GM18907 (cell line): ENCODE data around the gene PLCB1.

Source experiments
- ATAC-seq: cut with Tn5 transposase; IDR thresholded peaks from one replicate; pipeline ENCODE4 v1.9.1; 2021; ENCODE audit warnings: mild to moderate bottlenecking, moderate library complexity; ENCODE audit not compliant: unreplicated experiment

PLCB1 gene

DNA sequence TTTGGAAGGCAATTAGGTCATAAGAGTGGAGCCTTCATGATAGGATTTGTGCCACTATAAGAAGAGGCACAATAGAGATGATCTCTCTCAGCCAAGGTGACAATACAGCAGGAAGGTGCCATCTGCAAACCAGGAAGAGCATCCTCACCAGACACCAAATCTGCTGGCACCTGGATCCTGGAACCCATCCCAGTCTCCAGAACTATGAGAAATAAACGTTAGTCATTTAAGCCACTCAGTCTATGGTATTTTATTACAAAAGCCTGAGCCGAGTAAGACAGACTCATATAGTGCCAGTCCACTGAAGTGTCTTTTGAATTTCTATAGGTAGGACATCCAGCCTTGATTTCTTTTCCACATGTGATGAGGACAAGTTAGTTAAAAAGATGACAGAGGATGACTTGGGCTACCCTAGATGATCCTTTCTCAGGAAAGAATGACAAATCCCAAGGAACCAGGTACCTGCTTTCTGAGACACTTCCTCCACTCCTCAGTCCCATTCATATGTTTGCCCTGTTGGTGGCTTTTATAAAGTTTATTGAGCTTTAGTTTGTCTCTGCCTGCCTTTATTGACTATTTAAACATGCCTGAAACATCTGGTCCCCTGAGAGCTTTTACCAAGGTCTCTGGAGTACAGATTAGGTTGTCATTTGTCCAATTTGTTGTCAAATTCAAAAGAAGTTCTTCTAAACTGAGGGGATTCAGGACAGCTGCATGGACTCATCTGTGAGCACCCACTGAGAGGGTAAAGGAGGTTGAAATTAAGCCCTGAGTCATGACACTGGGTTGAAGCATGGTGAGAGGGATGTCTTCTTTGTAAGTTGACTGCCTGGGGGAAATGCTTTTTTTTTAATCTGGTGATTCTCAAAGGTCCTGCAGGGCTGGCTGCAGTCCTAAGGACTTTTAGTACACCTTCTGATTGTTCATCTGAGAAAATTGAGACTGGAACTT is 771.9 kb downstream of the PLCB1 start:
- ATAC-seq, result no peak

GRCh38 chr20:8909596-8909995 is 777.5 kb downstream of the PLCB1 start:
- ATAC-seq, result no peak

- no peak for ATAC-seq
These were observed 780.0 kb downstream of the PLCB1 start for GRCh38 chr20:8912096-8912495.

- no peak for ATAC-seq
These were observed 780.7 kb downstream of the PLCB1 start for GRCh38 chr20:8912731-8913130.

GRCh38 chr20:8913456-8913855 is 781.4 kb downstream of the PLCB1 start:
- no peak for ATAC-seq

- no peak for ATAC-seq
These were observed 782.4 kb downstream of the PLCB1 start for GRCh38 chr20:8914421-8914820.

DNA sequence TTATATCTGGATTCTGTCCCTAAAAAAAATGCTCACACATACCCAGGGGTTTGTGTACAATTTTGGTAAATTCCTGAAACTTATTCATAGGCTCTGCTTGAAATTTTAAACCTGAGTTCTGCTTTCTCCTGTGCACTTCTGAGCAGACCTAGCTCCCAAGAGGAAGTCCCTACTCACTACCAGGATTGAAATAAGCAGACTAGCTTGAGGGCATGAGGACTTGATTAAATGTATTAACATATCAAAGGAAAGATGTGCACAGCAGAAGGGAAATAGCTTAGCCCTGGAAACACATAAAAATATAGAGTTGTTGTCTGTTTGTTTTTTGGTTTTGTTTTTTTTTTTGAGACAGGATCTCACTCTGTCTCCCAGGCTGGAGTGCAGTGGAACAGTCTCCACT is 785.0 kb downstream of the PLCB1 start:
- no peak for ATAC-seq

DNA sequence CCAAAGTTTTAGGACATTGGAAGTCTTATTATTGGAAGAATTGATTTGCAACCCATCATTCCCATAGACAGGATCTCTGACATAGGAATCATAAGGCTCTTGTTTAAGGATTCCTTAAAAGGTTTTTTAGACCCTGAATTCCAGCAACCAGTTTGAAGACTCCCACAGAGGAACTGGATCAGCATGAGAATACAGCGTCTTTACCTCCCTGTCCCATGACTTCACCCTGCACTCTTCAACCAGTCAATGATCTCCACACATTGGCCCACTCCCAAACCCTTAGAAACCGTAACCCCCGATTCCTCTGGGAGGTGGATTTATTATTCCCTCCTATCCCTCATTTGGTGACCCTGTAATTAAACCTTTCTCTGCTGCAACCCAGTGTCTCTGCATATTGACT is 786.1 kb downstream of the PLCB1 start:
- ATAC-seq, result no peak

DNA sequence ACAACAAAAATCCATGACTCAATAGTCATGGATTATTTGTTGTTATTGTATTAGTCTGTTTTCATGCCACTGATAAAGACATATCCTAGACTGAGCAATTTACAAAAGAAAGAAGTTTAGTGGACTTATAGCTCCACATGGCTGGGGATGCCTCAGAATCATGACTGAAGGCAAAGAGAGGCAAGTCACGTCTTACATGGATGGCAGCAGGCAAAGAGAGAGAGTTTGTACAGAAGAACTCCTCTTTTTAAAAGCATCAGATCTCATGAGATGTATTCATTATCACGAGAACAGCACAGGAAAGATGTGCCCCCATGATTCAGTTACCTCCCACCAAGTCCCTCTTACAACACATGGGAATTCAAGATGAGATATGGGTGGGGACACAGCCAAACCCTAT is 792.5 kb downstream of the PLCB1 start:
- no peak for ATAC-seq

DNA sequence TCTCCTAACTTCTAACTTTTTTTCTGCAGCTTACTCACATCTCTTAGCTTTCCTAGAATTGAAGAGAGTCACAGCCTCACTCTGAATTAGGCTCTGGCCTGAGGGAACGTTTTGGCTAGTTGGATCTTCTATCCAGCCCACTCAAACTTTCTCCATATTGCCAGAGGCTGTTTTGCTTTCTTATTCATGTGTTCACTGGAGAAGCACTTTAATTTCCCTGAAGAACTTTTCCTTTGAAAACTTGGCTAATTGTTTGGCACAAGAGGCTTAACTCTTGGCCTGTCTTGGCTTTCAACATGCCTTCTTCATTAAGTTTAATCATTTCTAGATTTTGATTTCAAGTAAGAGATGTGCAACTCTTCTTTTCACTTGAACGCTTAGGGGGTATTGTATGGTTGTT is 798.7 kb downstream of the PLCB1 start:
- ATAC-seq, result no peak

- no peak for ATAC-seq
These were observed 800.4 kb downstream of the PLCB1 start for GRCh38 chr20:8932192-8933165.

- ATAC-seq, result no peak
These were observed 801.3 kb downstream of the PLCB1 start for GRCh38 chr20:8933381-8933807.

DNA sequence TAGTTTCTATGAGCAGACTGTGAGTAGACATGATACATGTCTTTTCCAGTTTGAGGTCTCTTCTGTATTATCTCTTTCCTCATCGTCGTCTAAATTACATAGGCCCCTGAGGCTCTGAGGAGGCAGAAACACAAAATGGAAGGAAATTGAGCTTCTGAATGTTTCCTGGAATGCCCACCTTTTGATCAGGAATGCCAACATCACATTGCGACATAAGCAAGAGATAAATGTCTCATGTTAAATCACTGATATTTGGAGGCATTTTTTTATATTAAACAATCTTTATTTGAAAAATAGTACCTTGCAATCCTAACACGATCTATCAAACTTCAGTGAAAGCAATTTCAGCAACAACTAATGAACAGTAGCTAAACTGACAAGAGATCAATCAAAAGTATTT is 802.3 kb downstream of the PLCB1 start:
- ATAC-seq, result no peak
